B cell (primary cell): ENCODE measurements around the gene NUBP2. TPM values are rescaled to one million over a fixed set of nuclear protein-coding genes. Genes with fewer than 3 reads are reported as not detected.

ENCODE experiments used
- ATAC-seq: fragments of 200-7000 bp; cut with Tn5 transposase; one replicate; pipeline ENCODE4 v1.10.0; 2021; ENCODE audit warnings: low read depth, mild to moderate bottlenecking, moderate number of reproducible peaks, moderate library complexity
- CTCF ChIA-PET: fragments of 350-600 bp; sonication (Branson Sonifier 250); formaldehyde crosslinking; loops from one replicate; lab custom pipeline; 2021; ENCODE audit warnings: antibody characterized with exemption, inconsistent platforms; lab: Charles Lee
- POLR2A ChIA-PET: fragments of 350-600 bp; sonication (Branson Sonifier 250); formaldehyde crosslinking; loops from one replicate; lab custom pipeline; 2021; ENCODE audit warnings: antibody characterized with exemption; lab: Charles Lee
- DNase-seq: peaks from one replicate; pipeline ENCODE4 v3.0.0; 2013
- H2AFZ ChIP-seq: 2 replicates; pipeline ENCODE4 v1.6.1; 2012; ENCODE audit warnings: mild to moderate bottlenecking, low read depth, low read length; ENCODE audit not compliant: insufficient read depth, poor library complexity, severe bottlenecking
- H3K27ac ChIP-seq, 2 donors: 1 replicate in 1 of 2; 2 replicates in 1 of 2; pipeline ENCODE4 v1.5.1; 2012 to 2013; ENCODE audit warnings: low read length in 2 of 2, mild to moderate bottlenecking in 2 of 2, moderate library complexity in 1 of 2
- H3K27me3 ChIP-seq, 4 experiments: fragments of 200-600 bp in 1 of 4; sonication (generic) in 1 of 4; replicated peaks in 1 of 4; 1 replicate in 2 of 4; 2 replicates in 2 of 4; pipeline versions ENCODE4 v1.6.1 to v1.7.0; 2013 to 2016; ENCODE audit warnings: low read length in 3 of 4, mild to moderate bottlenecking in 2 of 4, mixed read lengths in 1 of 4, moderate library complexity in 1 of 4; ENCODE audit not compliant: insufficient read depth in 4 of 4, control insufficient read depth in 3 of 4; ENCODE audit errors: control extremely low read depth in 1 of 4
- H3K36me3 ChIP-seq, 2 experiments: replicated peaks in 1 of 2; 1 replicate in 1 of 2; 2 replicates in 1 of 2; pipeline versions ENCODE4 v1.6.1 to v1.7.1; 2013; ENCODE audit warnings: low read length in 1 of 2; ENCODE audit not compliant: insufficient read depth in 2 of 2, control insufficient read depth in 1 of 2; ENCODE audit errors: control extremely low read depth in 1 of 2, extremely low read depth in 1 of 2
- H3K4me1 ChIP-seq, 2 donors: fragments of 200-600 bp in 1 of 2; sonication (generic) in 1 of 2; 1 replicate in 1 of 2; 2 replicates in 1 of 2; pipeline versions ENCODE4 v1.5.1 to v1.6.1; 2013 to 2017; ENCODE audit warnings: low read length in 2 of 2; ENCODE audit not compliant: control insufficient read depth in 2 of 2, insufficient read depth in 2 of 2
- H3K4me2 ChIP-seq: replicated peaks from 2 replicates; pipeline ENCODE3; 2012; ENCODE audit warnings: mild to moderate bottlenecking, low read depth, low read length; ENCODE audit not compliant: poor library complexity, severe bottlenecking
- H3K4me3 ChIP-seq, 5 experiments: fragments of 200-600 bp in 1 of 5; sonication (generic) in 1 of 5; 1 replicate in 3 of 5; 2 replicates in 2 of 5; pipeline versions ENCODE4 v1.5.1 to v1.7.0; 2011 to 2016; ENCODE audit warnings: low read length in 4 of 5, mild to moderate bottlenecking in 4 of 5, low read depth in 2 of 5, control low read depth in 1 of 5, moderate library complexity in 1 of 5; ENCODE audit not compliant: insufficient read depth in 1 of 5; ENCODE audit errors: control extremely low read depth in 1 of 5, extremely low read depth in 1 of 5
- H3K79me2 ChIP-seq: fragments of 200-600 bp; sonication (generic); one replicate; pipeline ENCODE4 v1.6.0; 2016; ENCODE audit warnings: low read length; ENCODE audit not compliant: control insufficient read depth, insufficient read depth
- H3K9ac ChIP-seq: fragments of 200-600 bp; sonication (generic); 2 replicates; pipeline ENCODE4 v1.6.1; 2017; ENCODE audit warnings: mild to moderate bottlenecking, low read length, moderate library complexity
- H3K9me3 ChIP-seq, 3 donors: one replicate each; pipeline versions ENCODE4 v1.6.1 to v1.7.1; 2013; ENCODE audit warnings: low read length in 2 of 3; ENCODE audit not compliant: control insufficient read depth in 2 of 3, insufficient read depth in 1 of 3; ENCODE audit errors: control extremely low read depth in 1 of 3
- H4K20me1 ChIP-seq: 2 replicates; pipeline ENCODE4 v1.6.0; 2012; ENCODE audit warnings: mild to moderate bottlenecking, low read length; ENCODE audit not compliant: insufficient read depth, control insufficient read depth, poor library complexity, severe bottlenecking
- H3K27ac Mint-ChIP-seq: one replicate; pipeline ENCODE4 v1.8.0; 2021; ENCODE audit warnings: mixed read lengths
- H3K27me3 Mint-ChIP-seq: one replicate; pipeline ENCODE4 v1.8.0; 2021; ENCODE audit warnings: mixed read lengths
- H3K4me1 Mint-ChIP-seq: one replicate; pipeline ENCODE4 v1.8.0; 2021; ENCODE audit warnings: mixed read lengths
- H3K4me3 Mint-ChIP-seq: one replicate; pipeline ENCODE4 v1.8.0; 2021; ENCODE audit warnings: mixed read lengths
- H3K9me3 Mint-ChIP-seq: one replicate; pipeline ENCODE4 v1.8.0; 2022; ENCODE audit warnings: mixed read lengths; ENCODE audit not compliant: insufficient read depth
- CTCF ChIP-seq: fragments of 200-600 bp; IDR thresholded peaks from one replicate; pipeline ENCODE4 v1.8.0; 2022; ENCODE audit warnings: antibody characterized with exemption, mild to moderate bottlenecking
- EZH2 ChIP-seq: IDR thresholded peaks from 2 replicates; pipeline ENCODE4 v1.6.1; 2012; ENCODE audit warnings: borderline replicate concordance, low read depth, mild to moderate bottlenecking, moderate library complexity, low read length; ENCODE audit not compliant: insufficient read depth, poor library complexity, severe bottlenecking
- WGBS: methylation state at CpG from one replicate; pipeline ENCODE4 v1.1.5; 2013; ENCODE audit warnings: missing lambda C conversion rate; ENCODE audit not compliant: insufficient coverage; 5-methylcytosine and 5-hydroxymethylcytosine counted together
- intact Hi-C: fragments of 100-400 bp; cut with micrococcal nuclease; formaldehyde crosslinking; loops from one replicate; pipeline ENCODE4 v1.10.0; 2022
- polyA plus RNA-seq: library from polyadenylated mRNA; depleted of rRNA; stranded (reverse); fragments of >200 nt; gene quantifications from 2 replicates; pipeline ENCODE4 v1.2.3, GENCODE V29; 2012
- total RNA-seq, 2 donors: library from RNA; stranded (reverse); fragments of 120-200 nt in 1 of 2; gene quantifications; 1 replicate in 1 of 2; 2 replicates in 1 of 2; pipeline versions ENCODE4 v1.2.3 to v1.2.4, GENCODE V29; 2013 to 2022

The NUBP2 gene
- total and polyA plus RNA-seq, 2 donors (not counting 1 experiment from before 2014, with no cell fraction given): 50.2 to 71.7 TPM

- no peaks in the 10 kb centered on the region for H3K27me3 ChIP-seq
- no peak overlapping the region for H3K4me3 ChIP-seq
- no peaks in the 10 kb centered on the region for H3K79me2 ChIP-seq
- ChIA-PET CTCF (no interaction called here), POLR2A (no interaction called here)
- 89% methylated on average over 17 of the region's 18 CpGs for WGBS
- H3K4me2 ChIP-seq: no peak overlapping the region
- H3K36me3 ChIP-seq: peaks cover 1 to 31% of the 10 kb centered on the region in 2 experiments
- no peak for TF ChIP-seq CTCF
- TF ChIP-seq EZH2: no peak
- no peaks in the 10 kb centered on the region for H3K9me3 Mint-ChIP-seq
- no peak overlapping the region for H3K27ac Mint-ChIP-seq
- intact Hi-C loops: no loop called here
- peaks cover 0 to 12% (median 0%) of the 10 kb centered on the region in 3 donors for H3K9me3 ChIP-seq
- no peak overlapping the region for H3K27ac ChIP-seq
- H3K4me1 ChIP-seq: no peaks in the 10 kb centered on the region
- no peak overlapping the region for H3K9ac ChIP-seq
- ATAC-seq: no peak
- DNase-seq: no peak
- H4K20me1 ChIP-seq: peaks cover 9% of the 10 kb centered on the region
- H3K4me1 Mint-ChIP-seq: no peaks in the 10 kb centered on the region
- no peak overlapping the region for H3K4me3 Mint-ChIP-seq
- no peaks in the 10 kb centered on the region for H3K27me3 Mint-ChIP-seq
- H2AFZ ChIP-seq: no peak overlapping the region
Observed at GRCh38 chr16:1808691-1809090, 25.9 kb downstream of the NUBP2 start.

DNA sequence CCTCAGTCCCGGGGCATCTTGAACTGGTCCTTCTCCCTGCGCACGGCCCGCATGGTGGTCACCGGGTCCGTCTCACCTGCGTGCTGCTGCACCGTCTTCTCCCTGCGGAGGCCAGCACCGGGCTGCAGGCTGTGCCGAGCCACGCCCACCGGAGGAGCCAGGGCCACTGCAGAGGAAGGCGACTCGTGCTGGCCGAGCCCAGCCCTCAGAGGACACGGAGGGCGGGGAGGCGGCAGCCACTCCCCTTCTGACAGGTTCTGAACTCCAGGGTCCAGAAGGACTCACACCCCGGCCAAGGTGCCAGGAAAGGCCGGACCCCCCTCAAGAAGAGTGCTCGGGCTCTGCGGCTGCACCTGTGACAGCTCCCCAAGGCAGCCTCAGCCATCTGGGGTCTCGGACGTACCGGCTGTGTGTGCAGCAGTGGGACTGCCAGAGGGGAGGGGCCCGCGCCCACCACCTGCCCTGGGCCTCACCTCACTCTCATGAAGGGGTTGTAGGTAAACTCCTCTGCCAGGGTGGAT lies 26.6 kb downstream of the NUBP2 start:
- ATAC-seq (no peak), DNase-seq (no peak)
- H3K27ac ChIP-seq: no peak overlapping the region
- H3K9me3 ChIP-seq: peaks cover 0 to 12% (median 0%) of the 10 kb centered on the region in 3 donors
- H4K20me1 ChIP-seq: peaks cover 9% of the 10 kb centered on the region
- no peak overlapping the region for H2AFZ ChIP-seq
- H3K4me2 ChIP-seq: no peak overlapping the region
- Mint-ChIP-seq H3K4me1 (no peaks in the 10 kb centered on the region), H3K27ac (no peak overlapping the region), H3K4me3 (no peak overlapping the region), H3K9me3 (no peaks in the 10 kb centered on the region), H3K27me3 (no peaks in the 10 kb centered on the region)
- WGBS: 88% methylated on average over 23 of the region's 28 CpGs
- H3K9ac ChIP-seq: no peak overlapping the region
- CTCF ChIA-PET: no interaction called here
- intact Hi-C loops: no loop called here
- H3K4me3 ChIP-seq: no peak overlapping the region
- TF ChIP-seq EZH2 (no peak), CTCF (no peak)
- POLR2A ChIA-PET: no interaction called here
- H3K36me3 ChIP-seq: peaks cover 1 to 34% of the 10 kb centered on the region in 2 experiments
- H3K4me1 ChIP-seq: no peaks in the 10 kb centered on the region
- no peaks in the 10 kb centered on the region for H3K79me2 ChIP-seq
- H3K27me3 ChIP-seq: no peaks in the 10 kb centered on the region
